ENCODE measurements around the gene PDLIM7.

DNA sequence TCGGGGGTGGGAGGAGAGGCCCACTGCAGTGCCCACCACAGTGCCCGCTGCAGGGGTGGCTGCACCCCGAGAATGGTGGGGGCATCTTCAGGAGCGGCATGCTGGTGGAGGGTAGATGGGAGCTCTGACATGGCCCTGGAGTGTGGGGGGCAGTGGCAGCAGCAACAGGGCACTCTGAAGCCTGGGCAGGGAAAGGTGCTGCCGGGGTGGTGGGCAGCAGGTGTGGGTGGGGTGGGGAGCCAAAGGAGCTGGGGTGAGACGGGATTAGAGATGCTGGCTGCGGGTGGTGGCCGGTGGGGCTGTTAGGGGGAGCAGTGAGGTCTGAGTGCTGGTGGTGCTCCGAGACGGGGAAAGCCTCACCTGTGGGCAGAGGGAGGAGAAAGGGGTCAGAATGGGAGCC, 39.0 kb upstream of the PDLIM7 start:
- TF ChIP-seq CTCF (IDR thresholded peaks at IDR 0.05; ENCODE audit: low read length) (no peak), EZH2 (optimal IDR thresholded peaks at IDR 0.05; ENCODE audit: low read depth, low read length) (no peak)

Measured in MM.1S (cell line).